ENCODE results near the gene UNC13D.
"Not testable (repeated sequence)": the region's sequence is repeated elsewhere in the genome, so short reads cannot be mapped to it uniquely, and the experiment has no call there.

Gene UNC13D

DNA sequence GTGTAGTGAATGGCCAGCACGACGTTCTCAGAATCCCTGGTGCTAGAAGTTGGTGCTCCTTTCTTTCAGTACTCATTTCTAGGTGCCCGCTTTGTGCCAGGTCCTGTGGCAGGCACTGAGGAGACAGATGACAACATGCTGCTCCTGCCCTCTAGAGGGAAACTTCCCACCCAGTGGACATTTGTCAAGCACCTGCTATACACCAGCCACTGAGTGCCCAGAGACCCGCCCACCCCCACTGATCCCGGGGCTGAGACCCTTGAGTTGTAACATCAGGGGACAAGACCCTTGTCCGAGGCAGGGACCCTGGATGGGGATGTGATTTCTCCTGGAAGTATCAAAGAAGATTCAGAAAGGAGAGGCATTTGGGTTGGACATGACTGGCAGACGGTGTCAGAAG, 25.1 kb downstream of the UNC13D start:
- no peak for DNase-seq

DNA sequence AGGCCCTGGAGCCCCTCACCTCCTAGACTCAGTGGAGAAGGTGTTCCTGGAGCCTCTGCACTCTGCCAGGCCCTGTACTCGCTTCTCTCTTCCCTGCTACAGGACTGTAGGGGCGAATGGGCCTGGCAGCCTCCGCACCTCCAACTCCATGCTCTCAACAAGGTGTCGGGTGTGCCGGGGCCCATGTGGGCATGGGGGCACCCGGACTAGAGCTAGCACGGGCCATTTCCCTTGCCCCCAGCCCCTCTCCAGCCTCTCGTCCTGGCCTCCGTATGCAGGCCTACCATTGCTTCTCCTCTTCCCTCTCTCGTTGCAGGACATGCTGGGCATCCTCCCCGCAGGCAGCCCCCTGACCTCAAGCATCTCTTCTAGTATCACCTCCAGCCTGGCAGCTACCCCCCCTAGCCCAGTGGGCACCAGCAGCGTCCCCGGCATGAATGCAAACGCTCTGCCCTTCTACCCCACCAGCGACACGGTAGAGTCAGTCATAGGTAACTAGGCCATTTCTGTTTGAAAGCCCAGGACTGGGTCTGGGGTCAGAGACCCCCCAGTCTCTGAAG, 25.8 kb downstream of the UNC13D start:
- DNase-seq: no peak

DNA sequence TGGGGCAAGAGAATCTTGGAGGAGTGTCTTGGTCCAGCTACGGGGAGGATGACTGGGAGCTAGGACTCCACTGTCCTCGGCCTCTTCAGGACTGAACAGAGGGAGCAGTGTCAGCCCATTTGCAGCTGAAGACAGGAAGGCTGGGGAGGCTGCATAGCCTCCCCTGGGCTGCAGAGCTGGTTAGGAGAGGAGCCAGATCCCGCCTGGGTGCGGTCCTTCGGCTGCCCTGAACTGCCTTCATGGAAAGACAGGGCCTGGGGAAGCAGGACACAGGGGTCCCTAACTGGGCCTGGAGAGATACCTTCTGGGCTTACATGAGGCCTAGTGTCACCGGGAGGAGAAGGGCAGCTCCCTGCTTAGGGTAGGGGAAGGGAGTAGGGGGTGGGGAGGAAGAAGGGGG, 26.6 kb downstream of the UNC13D start:
- no peak for DNase-seq

DNA sequence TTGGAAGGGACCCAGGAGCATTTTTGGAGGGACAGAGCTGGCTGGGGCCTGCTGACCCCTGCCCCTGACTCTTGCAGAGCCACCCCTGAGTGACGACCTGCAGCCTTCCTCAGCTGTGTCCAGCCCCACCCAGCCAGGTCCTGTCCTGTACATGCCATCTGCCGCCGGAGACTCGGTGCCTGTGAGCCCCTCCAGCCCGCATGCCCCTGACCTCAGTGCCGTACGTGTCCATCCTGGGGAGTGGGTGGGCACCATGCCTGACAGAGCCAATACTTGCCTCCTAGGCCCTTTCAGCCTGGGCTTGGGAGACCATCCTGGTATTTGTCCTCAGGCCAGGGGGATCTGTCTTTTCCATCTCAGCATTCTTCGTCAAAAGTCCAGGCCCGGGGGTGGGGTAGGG, 27.5 kb downstream of the UNC13D start:
- DNase-seq: no peak

DNA sequence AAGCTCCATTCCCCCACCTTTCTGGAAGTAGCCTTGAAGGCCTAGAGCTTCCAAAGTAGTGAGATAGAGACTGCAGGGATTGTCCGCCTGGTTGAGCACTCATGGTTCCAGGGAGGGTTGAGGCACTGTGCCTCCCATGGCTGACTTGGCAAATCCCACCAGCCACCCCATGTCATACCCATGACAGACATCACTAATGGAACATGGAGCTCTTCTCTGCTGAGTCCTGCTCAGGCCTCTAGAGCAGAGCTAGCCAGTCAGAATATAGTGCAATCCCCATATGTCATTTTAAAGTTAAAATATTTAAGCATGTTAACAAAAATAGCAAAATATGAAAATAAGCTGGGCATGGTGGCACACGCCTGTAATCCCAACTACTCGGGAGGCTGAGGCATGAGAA, 28.8 kb downstream of the UNC13D start:
- no peak for DNase-seq

DNA sequence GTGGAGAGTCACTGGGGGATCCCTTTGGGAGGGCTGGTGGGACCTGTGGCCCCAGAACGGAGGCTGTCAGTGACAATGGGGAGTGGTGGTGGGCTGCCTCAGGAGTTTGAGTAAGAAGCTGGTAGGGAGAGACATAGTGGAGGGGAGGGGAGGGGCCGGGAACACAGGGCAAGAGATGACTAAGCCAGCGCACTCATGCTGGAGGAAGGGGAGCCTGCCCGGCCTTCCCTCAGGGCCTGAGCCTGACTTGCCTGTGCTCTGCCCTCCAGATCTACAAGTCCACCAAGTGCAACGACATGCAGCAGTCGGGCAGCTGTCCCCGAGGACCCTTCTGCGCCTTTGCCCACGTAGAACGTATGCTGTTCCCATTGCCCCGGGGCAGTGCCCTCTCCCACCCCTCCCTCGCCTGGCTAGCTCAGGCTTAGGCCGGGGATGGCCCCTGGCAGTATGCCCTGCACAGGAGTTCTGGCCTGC, 29.3 kb downstream of the UNC13D start:
- no peak for DNase-seq

DNA sequence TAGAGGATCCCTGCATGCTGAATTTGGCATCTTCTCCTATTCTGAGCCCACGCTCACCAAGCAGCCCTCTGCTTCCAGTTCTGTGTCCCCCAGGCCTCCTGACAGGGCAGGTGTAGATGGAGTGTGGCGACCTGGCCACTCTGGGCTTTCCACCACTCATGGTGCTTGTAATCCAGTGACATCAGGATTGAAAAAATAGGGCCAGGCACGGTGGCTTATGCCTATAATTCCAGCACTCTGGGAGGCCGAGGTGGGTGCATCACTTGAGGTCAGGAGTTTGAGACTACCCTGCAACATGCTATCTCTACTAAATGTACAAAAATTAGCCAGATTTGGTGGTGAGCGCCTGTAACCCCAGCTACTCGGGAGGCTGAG, 30.2 kb downstream of the UNC13D start:
- DNase-seq: no peak

DNA sequence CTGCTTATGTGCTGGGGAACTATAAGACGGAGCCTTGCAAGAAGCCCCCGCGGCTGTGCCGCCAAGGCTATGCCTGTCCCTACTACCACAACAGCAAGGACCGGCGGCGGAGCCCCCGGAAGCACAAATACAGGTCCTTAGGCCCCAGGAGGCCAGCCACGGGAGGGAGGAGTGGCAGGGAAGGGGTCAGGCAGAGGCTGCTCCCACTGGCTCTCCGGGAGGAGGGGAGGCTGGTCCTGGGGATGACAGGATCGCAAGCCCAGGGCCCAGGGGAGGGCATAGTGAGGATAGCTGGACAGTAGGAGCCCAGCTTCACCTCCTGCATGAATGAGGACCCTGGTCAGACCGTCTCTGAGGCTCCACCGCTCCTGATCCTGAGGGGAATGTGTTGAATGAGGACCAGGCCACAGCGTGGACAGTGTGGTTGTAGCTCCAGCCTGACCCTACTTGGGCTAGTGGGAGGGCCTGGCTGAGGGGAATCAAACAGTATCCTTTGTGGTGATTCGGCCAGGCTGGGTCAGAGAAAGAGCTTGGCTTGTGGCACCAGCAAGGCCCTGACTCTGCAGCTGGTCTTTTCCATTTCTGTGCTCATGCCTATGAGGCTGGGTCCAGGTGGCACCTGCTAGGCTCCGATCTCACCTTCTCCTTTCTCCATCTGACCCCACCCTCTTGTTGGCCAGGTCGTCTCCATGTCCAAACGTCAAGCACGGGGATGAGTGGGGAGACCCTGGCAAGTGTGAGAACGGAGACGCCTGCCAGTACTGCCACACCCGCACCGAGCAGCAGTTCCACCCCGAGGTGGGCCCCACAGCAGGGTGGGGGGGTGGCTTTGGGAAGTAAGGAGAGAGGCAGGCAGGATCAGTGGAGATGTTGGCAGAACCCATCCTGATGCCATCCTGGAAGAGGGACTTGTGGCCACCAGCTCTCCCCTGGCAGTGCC, 30.9 kb downstream of the UNC13D start:
- DNase-seq: no peak

DNA sequence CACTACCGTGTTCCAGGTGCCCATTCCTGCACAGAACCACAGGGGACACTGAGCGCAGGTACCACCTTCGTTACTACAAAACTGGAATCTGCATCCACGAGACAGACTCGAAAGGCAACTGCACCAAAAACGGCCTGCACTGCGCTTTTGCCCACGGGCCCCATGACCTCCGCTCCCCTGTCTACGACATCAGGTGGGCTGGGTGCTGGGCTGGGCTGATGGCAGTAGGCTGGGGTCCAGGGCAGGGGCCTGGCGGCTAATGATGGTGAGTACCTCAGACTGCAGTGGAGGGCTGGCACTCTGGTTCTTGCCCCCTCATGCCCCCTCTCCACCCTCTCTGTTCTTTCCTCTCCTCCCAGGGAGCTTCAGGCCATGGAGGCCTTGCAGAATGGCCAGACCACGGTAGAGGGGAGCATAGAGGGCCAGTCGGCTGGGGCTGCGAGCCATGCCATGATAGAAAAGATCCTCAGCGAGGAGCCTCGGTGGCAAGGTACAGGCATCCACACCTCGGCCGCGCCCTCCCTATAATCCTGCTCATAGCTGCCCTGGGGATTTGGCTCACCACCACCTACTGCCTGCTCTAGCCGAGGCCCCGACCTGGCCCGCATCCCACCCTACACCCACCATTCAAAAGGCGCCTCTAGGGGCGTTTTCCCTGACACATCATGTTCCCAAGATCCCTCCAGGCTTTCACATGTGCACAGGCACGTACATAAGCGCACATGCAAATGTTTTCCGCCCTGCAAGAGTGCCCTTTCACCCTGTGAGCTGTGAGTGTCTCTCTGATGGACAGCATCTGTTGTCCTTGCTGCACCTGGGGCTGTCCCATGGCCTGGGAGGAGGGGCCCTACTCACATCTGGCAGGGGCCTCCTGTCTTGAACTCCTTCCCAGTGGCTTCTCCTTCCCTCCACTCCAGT, 31.8 kb downstream of the UNC13D start:
- no peak for DNase-seq

DNA sequence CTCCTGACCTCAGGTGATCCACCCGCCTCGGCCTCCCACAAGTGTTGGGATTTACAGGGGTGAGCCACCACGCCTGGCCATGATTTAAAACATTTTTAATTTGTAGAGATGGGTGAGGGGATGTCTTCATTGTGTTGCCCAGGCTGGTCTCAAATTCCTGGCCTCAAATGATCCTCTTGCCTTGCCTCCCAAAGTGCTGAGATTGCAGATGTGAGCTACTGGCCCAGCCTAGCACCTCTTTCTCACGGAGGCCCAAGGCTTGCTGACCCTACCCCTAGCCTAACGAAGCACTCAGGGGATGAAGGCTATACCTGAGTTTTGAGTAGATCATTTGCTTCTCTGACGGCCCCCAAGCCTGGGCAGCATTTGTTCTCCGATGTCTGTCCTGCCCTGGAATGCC, 33.0 kb downstream of the UNC13D start:
- DNase-seq: no peak

DNA sequence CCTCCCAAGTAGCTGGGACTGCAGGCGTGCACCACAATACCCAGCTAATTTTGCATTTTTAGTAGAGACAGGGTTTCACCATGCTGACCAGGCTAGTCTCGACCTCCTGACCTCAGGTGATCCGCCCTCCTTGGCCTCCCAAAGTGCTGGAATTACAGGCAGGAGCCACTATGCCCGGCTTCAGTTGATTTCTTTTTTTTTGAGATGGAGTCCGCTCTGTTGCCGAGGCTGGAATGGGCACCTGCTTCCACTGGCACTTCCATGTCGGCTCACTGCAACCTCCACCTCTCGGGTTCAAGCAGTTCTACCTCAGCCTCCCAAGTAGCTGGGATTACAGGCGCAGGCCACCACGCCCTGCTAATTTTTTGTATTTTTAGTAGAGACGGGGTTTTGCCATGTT, 33.4 kb downstream of the UNC13D start:
- DNase-seq: not testable (repeated sequence)

DNA sequence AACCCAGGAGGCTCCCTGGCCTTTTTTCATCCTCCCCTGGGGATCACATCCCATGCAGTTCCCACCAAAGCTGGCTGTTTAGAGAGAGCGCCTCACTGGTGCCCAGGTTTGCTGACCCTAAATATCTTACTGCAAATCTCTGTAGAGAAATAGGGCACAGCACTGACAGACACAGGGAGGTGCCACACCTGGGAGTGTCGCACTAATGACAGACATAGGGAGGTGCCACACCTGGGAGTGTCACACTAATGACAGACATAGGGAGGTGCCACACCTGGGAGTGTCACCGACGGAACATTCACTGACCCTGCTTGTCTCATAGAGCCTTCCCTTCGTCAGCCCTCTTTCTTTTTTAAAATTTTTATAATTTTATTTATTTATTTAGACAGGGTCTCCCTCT, 34.0 kb downstream of the UNC13D start:
- DNase-seq: no peak

DNA sequence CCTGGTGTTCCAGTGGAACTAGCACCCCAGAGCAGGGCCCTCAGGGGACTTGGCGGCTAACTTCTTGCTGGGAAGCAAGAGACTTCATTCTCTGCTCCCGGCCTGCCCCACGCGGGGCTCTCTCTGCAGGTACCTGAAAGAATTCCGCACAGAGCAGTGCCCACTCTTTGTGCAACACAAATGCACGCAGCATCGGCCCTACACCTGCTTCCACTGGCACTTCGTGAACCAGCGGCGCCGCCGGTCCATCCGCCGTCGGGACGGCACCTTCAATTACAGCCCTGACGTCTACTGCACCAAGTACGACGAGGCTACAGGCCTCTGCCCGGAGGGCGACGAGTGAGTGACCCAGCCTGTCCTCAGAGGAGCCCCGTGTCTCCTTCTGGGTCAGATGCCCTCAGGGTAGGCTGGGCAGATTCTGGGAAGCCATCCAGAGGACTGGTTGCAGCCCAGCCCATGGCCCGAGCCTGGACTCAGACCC, 34.5 kb downstream of the UNC13D start:
- no peak for DNase-seq

DNA sequence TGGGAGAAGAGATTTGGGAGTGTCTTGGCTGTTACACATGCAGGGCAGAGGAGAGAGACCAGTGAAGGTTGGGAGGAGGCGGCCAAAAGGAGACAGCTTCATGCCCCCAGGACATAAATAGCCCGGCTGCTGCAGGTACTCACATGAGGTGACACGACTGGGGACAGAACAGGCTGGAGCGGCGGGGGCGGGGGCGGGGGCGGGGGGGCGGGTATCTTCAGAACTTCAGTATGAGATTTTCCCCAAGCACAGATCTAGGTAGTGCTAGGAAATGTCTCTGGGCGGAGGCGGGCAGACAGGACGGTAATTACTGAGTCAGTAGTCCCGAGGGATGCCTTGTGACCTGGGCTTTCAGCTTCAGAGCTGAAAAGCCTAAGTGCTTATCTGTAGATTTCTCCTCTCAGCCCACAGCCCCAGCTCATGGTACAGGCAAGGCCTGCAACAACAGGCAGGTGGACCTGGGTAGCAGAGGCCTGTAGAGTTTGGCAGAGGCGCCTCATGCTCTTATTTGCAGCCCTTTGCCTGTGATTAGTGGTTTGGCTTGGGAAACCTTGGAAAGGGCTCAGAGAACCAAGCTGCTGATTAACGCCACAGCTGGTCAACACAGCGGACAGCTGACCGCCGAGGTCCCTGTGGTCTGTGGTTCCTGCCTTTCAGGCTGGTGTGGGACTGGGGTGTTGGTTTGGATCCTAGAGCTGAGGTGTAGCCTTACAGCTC, 35.1 kb downstream of the UNC13D start:
- DNase-seq: no peak

DNA sequence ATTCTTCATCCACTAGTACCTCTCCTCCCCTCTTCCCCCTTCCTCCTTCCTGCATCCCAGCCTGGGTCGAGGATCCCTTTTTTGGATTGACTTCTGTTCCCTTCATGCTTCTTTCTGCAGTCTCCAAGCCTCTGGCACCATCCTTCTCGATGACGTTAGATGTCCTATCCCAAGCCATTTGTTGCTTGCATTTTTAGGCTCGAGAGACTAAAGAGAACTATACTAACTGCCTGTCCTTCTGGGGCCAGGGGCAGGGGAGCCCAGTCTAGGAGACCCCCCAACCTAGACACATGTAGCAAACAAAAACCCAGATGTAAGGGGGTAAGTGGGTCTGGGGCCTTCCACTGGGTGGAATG, 35.7 kb downstream of the UNC13D start:
- DNase-seq: no peak

DNA sequence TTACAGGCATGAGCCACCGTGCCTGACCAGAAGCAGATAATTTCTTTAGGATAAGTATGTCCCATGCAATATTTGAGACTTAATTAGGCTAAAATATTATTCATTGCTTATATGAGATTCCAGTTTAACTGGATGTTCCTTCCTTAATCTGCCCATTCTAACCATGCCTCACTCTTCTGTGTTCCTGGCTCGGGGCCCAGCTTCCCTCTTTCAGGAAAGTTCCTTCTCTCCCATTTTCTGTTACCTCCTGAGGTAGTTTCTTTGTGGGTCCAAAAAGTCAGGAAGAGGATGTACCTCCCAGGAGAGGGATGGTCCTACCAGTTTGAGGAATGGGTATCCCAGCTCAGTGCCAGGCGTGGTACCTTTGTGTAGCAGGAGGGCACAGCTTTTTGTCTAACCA, 36.3 kb downstream of the UNC13D start:
- DNase-seq: no peak

DNA sequence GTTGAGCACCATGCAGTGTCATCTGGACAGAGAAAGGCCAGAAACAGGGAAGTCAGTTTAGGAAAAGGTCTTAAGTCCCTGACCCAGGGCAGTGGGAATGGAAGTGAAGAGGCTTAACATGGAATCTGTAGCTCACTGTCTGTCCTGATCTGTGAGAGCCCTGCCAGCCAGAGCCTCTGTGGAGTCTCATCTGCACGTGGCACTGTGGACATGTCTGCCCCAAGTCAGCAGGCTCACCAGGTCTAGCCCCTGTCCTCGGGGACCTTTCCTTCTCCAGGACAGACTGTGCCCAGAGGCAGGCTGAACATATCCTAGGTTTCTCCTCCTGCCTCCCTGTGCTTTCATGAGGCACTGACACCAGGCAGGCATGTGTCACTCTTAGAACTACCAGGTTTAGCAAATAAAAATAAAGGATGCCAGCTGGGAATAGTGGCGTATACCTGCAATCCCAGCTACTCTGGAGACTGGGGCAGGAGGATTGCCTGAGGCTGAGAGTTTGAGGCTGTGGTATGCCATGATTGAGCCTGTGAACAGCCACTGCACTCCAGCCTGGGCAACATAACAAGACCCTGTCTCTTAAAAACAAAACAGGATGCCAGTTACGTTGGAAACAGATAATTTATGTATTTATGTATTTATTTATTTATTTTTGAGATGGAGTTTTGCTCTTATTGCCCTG, 37.2 kb downstream of the UNC13D start:
- no peak for DNase-seq

DNA sequence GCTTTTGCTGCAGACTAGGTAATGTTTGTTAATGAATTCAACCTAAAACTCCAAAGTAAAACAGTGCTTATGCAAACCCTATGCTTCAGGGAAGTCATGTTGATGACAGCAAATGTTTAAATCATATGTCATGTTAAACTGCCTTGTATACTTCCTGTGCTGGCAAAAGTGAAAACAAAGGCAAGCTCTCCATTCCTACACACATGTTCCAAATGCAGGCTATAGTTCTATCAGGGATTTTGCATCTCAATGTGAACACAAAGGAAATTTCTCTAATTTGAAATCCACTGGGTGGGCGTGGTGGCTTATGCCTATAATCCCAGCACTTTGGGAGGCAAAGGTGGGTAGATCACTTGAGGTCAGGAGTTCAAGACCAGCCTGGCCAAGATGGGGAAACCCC, 40.3 kb downstream of the UNC13D start:
- no peak for DNase-seq

DNA sequence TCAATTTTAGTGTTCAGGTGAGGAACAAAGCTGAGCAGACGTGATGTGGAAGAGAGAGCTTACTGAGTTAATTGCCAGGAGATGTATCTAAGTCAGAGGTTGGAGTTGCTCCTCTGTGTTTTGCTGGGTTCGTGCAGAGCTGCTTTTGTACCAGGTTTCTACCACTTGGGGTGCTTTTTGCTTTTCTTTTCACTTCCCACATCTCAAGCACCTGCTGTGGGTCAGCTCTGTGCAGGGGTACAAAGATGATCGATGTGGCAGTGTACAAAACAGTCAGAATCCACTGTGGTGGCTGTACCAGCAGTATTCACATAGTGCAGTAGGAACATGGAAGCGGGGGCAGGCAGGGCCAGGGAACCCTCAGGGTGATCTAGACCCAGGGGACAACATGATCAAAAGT, 44.8 kb downstream of the UNC13D start:
- DNase-seq: no peak

DNA sequence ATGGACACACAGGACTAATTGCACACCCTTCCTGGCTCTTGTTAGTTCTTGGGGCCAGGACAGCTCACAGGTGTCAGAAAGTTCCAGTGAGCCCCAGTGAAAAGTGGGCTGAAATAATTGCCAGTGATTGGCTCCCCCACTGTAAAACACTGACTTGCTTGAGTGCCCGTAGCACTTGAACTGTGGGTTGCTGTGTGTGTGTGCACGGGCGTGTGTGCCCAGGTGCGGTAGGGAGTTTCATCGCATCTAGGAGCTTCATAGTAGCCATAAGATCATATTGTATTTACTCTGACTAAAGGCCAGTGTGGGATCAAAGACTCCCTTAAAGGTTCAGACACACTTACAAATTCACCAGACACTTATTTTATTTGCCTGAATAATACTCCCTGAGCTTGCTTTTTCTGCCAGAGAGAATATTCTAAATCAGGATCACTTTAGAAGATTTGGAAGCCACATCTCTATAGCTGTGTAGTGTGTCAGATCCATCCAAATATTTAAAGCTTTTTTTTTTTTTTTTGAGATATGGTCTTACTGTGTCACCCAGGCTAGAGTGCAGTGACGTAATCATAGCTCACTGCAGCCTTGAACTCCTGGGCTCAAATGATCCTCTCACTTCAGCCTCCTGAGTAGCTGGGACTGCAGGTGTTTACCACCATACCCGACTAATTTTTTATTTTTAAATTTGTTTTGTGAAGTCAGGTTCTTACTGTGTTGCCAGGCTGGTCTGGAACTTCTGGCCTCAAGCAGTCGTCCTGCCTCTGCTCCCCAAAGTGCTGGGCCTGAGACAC, 48.2 kb downstream of the UNC13D start:
- DNase-seq: no peak

DNA sequence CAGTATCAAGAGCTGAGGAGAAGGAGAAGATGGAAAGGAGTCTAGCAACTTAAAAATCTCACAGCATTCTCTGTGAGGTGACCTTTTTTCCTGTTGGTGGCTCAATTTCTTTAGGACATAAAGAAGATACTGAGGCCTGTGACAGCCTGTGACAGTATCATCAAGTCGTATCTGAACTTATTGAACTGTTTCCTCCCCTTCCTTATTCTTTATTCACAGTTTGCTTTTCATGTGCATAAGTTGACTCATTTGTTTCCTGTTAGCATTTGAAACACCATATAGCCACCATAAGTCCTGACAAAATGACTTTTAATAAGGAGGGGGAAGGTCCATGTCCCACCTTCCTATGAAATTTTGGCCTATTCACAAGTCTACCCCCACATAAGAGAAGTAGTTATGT, 50.7 kb downstream of the UNC13D start:
- no peak for DNase-seq
